Measurements from ENCODE around the gene F10.

GRCh38 chr13:113116206-113116800 lies 6.3 kb upstream of the F10 start:
- TF ChIP-seq CTCF (IDR thresholded peaks at IDR 0.05), result no peak
- TF ChIP-seq POLR2A (IDR thresholded peaks at IDR 0.05), result no peak
- TF ChIP-seq POLR2AphosphoS5 (IDR thresholded peaks at IDR 0.05), result no peak

Data from prostate gland (tissue), 2 donors.